Loucy (cell line): ENCODE measurements around the gene TOM1L2.

ENCODE experiments used
- EZH2phosphoT487 ChIP-seq: fragments of 200-600 bp; IDR thresholded peaks from 2 replicates; pipeline ENCODE4 v1.6.1; 2018; ENCODE audit warnings: antibody characterized with exemption, mild to moderate bottlenecking, moderate library complexity, borderline replicate concordance
- TF ChIP-seq, protein P1 (sequence below): fragments of 200-600 bp; sonication (generic); conservative IDR thresholded peaks from 2 replicates; pipeline ENCODE4 v1.5.1; 2014; ENCODE audit warnings: mild to moderate bottlenecking, antibody characterized with exemption, low read length

DNA sequence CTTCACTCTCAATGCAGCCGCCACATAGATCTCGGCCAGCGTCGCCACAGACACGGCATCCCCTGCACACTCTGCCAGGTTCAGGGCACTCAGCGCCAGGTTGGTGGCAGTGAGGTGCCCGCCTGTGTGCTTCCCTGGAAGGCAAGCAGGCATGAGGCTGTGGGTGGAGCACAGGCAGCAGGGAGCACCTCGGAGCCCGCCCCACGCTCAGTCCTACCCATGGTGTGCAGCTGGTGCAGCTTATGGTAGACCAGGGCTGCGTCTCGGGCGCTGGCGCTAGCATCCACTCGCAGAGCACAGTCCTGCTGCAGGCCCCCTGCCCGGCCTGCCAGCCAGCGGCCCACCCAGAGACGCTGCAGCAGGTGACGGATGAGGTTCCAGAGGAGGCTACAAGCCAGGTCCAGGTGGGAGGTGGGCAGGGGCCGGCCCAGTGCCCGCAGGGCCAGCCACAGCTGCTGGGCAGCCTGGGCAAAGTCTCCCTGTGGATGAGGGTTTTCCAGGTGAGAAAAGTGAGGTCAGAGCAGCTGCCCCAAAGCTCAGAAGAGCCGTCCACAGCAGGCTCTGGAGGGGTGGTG, 155.9 kb downstream of the TOM1L2 start:
- TF ChIP-seq, protein P1, sequence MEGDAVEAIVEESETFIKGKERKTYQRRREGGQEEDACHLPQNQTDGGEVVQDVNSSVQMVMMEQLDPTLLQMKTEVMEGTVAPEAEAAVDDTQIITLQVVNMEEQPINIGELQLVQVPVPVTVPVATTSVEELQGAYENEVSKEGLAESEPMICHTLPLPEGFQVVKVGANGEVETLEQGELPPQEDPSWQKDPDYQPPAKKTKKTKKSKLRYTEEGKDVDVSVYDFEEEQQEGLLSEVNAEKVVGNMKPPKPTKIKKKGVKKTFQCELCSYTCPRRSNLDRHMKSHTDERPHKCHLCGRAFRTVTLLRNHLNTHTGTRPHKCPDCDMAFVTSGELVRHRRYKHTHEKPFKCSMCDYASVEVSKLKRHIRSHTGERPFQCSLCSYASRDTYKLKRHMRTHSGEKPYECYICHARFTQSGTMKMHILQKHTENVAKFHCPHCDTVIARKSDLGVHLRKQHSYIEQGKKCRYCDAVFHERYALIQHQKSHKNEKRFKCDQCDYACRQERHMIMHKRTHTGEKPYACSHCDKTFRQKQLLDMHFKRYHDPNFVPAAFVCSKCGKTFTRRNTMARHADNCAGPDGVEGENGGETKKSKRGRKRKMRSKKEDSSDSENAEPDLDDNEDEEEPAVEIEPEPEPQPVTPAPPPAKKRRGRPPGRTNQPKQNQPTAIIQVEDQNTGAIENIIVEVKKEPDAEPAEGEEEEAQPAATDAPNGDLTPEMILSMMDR: no peak
- TF ChIP-seq EZH2phosphoT487: no peak
